DND-41 (cell line): ENCODE measurements around the gene EID3.

Experiments
- EZH2 ChIP-seq: IDR thresholded peaks from 3 replicates; pipeline ENCODE4 v1.6.1; 2012; ENCODE audit warnings: borderline replicate concordance, low read depth, mild to moderate bottlenecking, moderate library complexity, low read length, inconsistent platforms; ENCODE audit not compliant: severe bottlenecking
- TF ChIP-seq, protein P1 (sequence below): IDR thresholded peaks from 2 replicates; pipeline ENCODE4 v1.5.1; 2012; ENCODE audit warnings: borderline replicate concordance, low read length, moderate library complexity, mild to moderate bottlenecking; ENCODE audit not compliant: poor library complexity, severe bottlenecking; ENCODE audit errors: extremely low read depth

DNA sequence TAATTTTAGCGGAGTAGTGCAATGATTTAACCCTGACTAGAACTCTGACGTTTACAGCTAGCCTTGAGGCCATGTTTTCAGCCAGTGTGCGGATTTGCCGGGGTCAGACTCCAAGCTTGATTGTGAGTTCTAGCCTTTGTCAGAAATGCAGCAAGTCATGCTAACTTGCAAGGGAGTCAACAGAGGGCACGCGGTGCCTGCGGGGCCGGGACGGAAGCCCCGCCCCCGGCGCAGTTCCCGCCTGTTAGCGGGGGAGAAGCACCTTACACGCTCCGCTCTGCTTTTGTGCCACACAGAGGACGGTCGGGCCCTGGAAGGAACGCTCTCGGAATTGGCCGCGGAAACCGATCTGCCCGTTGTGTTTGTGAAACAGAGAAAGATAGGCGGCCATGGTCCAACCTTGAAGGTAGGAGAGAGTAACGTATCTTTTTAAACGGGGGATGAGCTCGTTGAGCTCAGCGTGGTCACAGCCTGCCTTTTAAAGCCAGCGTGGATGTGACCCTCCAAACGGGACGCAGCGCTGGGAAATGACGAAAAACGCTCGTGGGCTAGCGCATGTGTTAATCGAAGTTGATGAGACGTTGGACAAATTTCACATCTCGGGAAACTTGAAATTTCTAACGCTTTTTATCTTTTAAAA, 14.8 kb upstream of the EID3 start:
- TF ChIP-seq, protein P1, sequence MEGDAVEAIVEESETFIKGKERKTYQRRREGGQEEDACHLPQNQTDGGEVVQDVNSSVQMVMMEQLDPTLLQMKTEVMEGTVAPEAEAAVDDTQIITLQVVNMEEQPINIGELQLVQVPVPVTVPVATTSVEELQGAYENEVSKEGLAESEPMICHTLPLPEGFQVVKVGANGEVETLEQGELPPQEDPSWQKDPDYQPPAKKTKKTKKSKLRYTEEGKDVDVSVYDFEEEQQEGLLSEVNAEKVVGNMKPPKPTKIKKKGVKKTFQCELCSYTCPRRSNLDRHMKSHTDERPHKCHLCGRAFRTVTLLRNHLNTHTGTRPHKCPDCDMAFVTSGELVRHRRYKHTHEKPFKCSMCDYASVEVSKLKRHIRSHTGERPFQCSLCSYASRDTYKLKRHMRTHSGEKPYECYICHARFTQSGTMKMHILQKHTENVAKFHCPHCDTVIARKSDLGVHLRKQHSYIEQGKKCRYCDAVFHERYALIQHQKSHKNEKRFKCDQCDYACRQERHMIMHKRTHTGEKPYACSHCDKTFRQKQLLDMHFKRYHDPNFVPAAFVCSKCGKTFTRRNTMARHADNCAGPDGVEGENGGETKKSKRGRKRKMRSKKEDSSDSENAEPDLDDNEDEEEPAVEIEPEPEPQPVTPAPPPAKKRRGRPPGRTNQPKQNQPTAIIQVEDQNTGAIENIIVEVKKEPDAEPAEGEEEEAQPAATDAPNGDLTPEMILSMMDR, result peak; percentile 33
- no peak for TF ChIP-seq EZH2
